ENCODE data around the gene ZBTB34. TPM values are rescaled to one million over a fixed set of nuclear protein-coding genes. Genes with fewer than 3 reads are reported as not detected.

The ZBTB34 gene
- total RNA-seq, 1 experiment from 2014 or later = 6.7 TPM

- H3K9me3 Mint-ChIP-seq (ENCODE audit: low read depth, unreplicated experiment) = no peaks in the 10 kb centered on the region
- intact Hi-C loops (cut with micrococcal nuclease; ENCODE audit: unreplicated experiment) = no loop called here
- DNase-seq = no peak
- BruUV-seq (replicated peaks) = no TSS peak
- H3K27ac Mint-ChIP-seq (ENCODE audit: unreplicated experiment) = no peak overlapping the region
- no peaks in the 10 kb centered on the region for H3K27me3 Mint-ChIP-seq (ENCODE audit: unreplicated experiment)
- TF ChIP-seq, protein P1, sequence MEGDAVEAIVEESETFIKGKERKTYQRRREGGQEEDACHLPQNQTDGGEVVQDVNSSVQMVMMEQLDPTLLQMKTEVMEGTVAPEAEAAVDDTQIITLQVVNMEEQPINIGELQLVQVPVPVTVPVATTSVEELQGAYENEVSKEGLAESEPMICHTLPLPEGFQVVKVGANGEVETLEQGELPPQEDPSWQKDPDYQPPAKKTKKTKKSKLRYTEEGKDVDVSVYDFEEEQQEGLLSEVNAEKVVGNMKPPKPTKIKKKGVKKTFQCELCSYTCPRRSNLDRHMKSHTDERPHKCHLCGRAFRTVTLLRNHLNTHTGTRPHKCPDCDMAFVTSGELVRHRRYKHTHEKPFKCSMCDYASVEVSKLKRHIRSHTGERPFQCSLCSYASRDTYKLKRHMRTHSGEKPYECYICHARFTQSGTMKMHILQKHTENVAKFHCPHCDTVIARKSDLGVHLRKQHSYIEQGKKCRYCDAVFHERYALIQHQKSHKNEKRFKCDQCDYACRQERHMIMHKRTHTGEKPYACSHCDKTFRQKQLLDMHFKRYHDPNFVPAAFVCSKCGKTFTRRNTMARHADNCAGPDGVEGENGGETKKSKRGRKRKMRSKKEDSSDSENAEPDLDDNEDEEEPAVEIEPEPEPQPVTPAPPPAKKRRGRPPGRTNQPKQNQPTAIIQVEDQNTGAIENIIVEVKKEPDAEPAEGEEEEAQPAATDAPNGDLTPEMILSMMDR (IDR thresholded peaks at IDR 0.05; ENCODE audit: unreplicated experiment) = no peak
- H3K4me3 Mint-ChIP-seq (ENCODE audit: low read depth, unreplicated experiment) = no peak overlapping the region
- CTCF ChIA-PET = no interaction called here
- H3K4me1 Mint-ChIP-seq (ENCODE audit: low read depth, unreplicated experiment) = peaks cover 13% of the 10 kb centered on the region
- H3K36me3 Mint-ChIP-seq (ENCODE audit: insufficient read depth, unreplicated experiment) = no peaks in the 10 kb centered on the region
Measured at GRCh38 chr9:126827227-126827626, 33.2 kb upstream of the ZBTB34 start.

- DNase-seq = no peak
- TF ChIP-seq, protein P1 (IDR thresholded peaks at IDR 0.05; ENCODE audit: unreplicated experiment) = no peak
- BruUV-seq (replicated peaks) = no TSS peak
- peaks cover 15% of the 10 kb centered on the region for H3K36me3 Mint-ChIP-seq (ENCODE audit: insufficient read depth, unreplicated experiment)
- intact Hi-C loops (cut with micrococcal nuclease; ENCODE audit: unreplicated experiment) = no loop called here
- CTCF ChIA-PET = no interaction called here
- H3K4me3 Mint-ChIP-seq (ENCODE audit: low read depth, unreplicated experiment) = no peak overlapping the region
- no peaks in the 10 kb centered on the region for H3K27me3 Mint-ChIP-seq (ENCODE audit: unreplicated experiment)
- no peaks in the 10 kb centered on the region for H3K9me3 Mint-ChIP-seq (ENCODE audit: low read depth, unreplicated experiment)
- no peak overlapping the region for H3K27ac Mint-ChIP-seq (ENCODE audit: unreplicated experiment)
- peaks cover 13% of the 10 kb centered on the region for H3K4me1 Mint-ChIP-seq (ENCODE audit: low read depth, unreplicated experiment)
Measured at GRCh38 chr9:126829035-126829434, 31.4 kb upstream of the ZBTB34 start.

DNA sequence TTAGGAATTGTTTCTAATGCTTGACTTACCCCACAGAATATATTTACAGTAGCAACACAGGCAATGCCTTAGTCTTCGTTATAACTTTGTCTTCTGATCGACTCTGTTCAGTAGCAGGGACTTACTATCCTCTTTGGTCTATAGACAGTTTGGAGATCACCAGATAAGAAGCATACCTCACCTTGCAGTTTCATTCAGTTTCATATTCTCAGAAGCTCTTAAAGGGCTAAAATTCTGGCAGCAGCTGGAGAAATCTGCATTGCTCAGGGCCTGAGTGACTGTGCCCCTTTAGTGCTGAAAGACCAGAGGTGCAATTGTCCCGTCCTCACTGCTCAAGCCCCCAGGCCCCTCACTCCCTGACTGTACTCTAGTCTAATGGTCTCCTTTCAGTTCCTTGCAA, 29.6 kb upstream of the ZBTB34 start:
- H3K4me3 Mint-ChIP-seq (ENCODE audit: low read depth, unreplicated experiment) = no peak overlapping the region
- no peaks in the 10 kb centered on the region for H3K4me1 Mint-ChIP-seq (ENCODE audit: low read depth, unreplicated experiment)
- CTCF ChIA-PET = no interaction called here
- BruUV-seq (replicated peaks) = no TSS peak
- no peaks in the 10 kb centered on the region for H3K27me3 Mint-ChIP-seq (ENCODE audit: unreplicated experiment)
- no peak for DNase-seq
- H3K9me3 Mint-ChIP-seq (ENCODE audit: low read depth, unreplicated experiment) = no peaks in the 10 kb centered on the region
- TF ChIP-seq, protein P1 (IDR thresholded peaks at IDR 0.05; ENCODE audit: unreplicated experiment) = no peak
- H3K36me3 Mint-ChIP-seq (ENCODE audit: insufficient read depth, unreplicated experiment) = peaks cover 18% of the 10 kb centered on the region
- intact Hi-C loops (cut with micrococcal nuclease; ENCODE audit: unreplicated experiment) = no loop called here
- no peak overlapping the region for H3K27ac Mint-ChIP-seq (ENCODE audit: unreplicated experiment)

- CTCF ChIA-PET = no interaction called here
- Mint-ChIP-seq H3K4me1 (ENCODE audit: low read depth, unreplicated experiment) (no peaks in the 10 kb centered on the region), H3K4me3 (ENCODE audit: low read depth, unreplicated experiment) (no peak overlapping the region), H3K36me3 (ENCODE audit: insufficient read depth, unreplicated experiment) (peaks cover 23% of the 10 kb centered on the region), H3K27me3 (ENCODE audit: unreplicated experiment) (no peaks in the 10 kb centered on the region), H3K9me3 (ENCODE audit: low read depth, unreplicated experiment) (no peaks in the 10 kb centered on the region), H3K27ac (ENCODE audit: unreplicated experiment) (no peak overlapping the region)
- DNase-seq = no peak
- BruUV-seq (replicated peaks) = no TSS peak
- TF ChIP-seq, protein P1 (IDR thresholded peaks at IDR 0.05; ENCODE audit: unreplicated experiment) = no peak
- intact Hi-C loops (cut with micrococcal nuclease; ENCODE audit: unreplicated experiment) = no loop called here
Measured at GRCh38 chr9:126832440-126832839, 28.0 kb upstream of the ZBTB34 start.

Measured in Calu3 (cell line).